Coronary artery (tissue), 2 donors: ENCODE results near the gene ALPK3.

Experiments
- DNase-seq: peaks from one replicate; pipeline ENCODE4 v3.0.0-alpha.2; 2017; ENCODE audit warnings: low spot score
- H3K27ac ChIP-seq, 2 donors: fragments of 200-600 bp; sonication (generic); one replicate each; pipeline ENCODE4 v1.5.1; 2016 to 2019
- H3K4me3 ChIP-seq: fragments of 200-600 bp; sonication (generic); 2 replicates; pipeline ENCODE4 v1.5.1; 2016; ENCODE audit warnings: mild to moderate bottlenecking, moderate library complexity
- CTCF ChIP-seq: fragments of 200-600 bp; sonication (generic); IDR thresholded peaks from one replicate; pipeline ENCODE4 v1.5.1; 2019; ENCODE audit warnings: antibody characterized with exemption

ALPK3 gene

GRCh38 chr15:84862214-84862975, 45.2 kb downstream of the ALPK3 start:
- no peak overlapping the region for H3K27ac ChIP-seq
- DNase-seq = no peak
- H3K4me3 ChIP-seq = no peak overlapping the region
- no peak for TF ChIP-seq CTCF

GRCh38 chr15:84863565-84864443, 46.6 kb downstream of the ALPK3 start:
- Histone ChIP-seq H3K4me3 (no peak overlapping the region), H3K27ac (peak overlapping the region in 1 of 2 donors; percentile 42)
- DNase-seq = no peak
- peak; percentile 16 for TF ChIP-seq CTCF

- Histone ChIP-seq H3K4me3 (no peak overlapping the region), H3K27ac (peak overlapping the region in 1 of 2 donors; percentile 42)
- no peak for TF ChIP-seq CTCF
- DNase-seq = peak; percentile 59
Measured at GRCh38 chr15:84864444-84864795, 47.3 kb downstream of the ALPK3 start.

GRCh38 chr15:84865074-84865569, 48.0 kb downstream of the ALPK3 start:
- H3K27ac ChIP-seq = no peak overlapping the region
- TF ChIP-seq CTCF = no peak
- DNase-seq = no peak

GRCh38 chr15:84868037-84868880, 51.1 kb downstream of the ALPK3 start:
- TF ChIP-seq CTCF = no peak
- Histone ChIP-seq H3K4me3 (no peak overlapping the region), H3K27ac (no peak overlapping the region)
- peak; percentile 49 for DNase-seq

More at GRCh38 chr15:84865074-84865569, 48.0 kb downstream of the ALPK3 start:
- H3K4me3 ChIP-seq = no peak overlapping the region

- no peak overlapping the region for H3K27ac ChIP-seq
- no peak for DNase-seq
- TF ChIP-seq CTCF = no peak
- no peak overlapping the region for H3K4me3 ChIP-seq
Measured at GRCh38 chr15:84869510-84869909, 52.4 kb downstream of the ALPK3 start.
